ENCODE results near the gene PACS2. TPM values are rescaled to one million over a fixed set of nuclear protein-coding genes. Genes with fewer than 3 reads are reported as not detected.

PACS2 gene
- total and polyA plus RNA-seq, 2 donors (not counting 3 experiments of a cell fraction or from before 2014, with no cell fraction given): 52.7 to 86.3 TPM

GRCh38 chr14:105355049-105355575 lies 40.6 kb downstream of the PACS2 start:
- H3K9ac ChIP-seq (replicated peaks; ENCODE audit: extremely low read depth, insufficient read depth, low read length): no peak overlapping the region
- H3K4me3 ChIP-seq (replicated peaks in 1 of 3; ENCODE audit: insufficient read depth in 1 of 3, low read depth in 1 of 3, low read length in 3 of 3): no peak overlapping the region
- TF ChIP-seq JUN (IDR thresholded peaks at IDR 0.05; ENCODE audit: borderline replicate concordance, insufficient read depth, insufficient read length, low read depth): no peak
- no peak for TF ChIP-seq CTCF (IDR thresholded peaks at IDR 0.05; ENCODE audit: extremely low read depth in 1 of 2, insufficient read depth in 1 of 2, low read depth in 1 of 2, low read length in 2 of 2)
- no peak for TF ChIP-seq POLR2A (IDR thresholded peaks at IDR 0.05; ENCODE audit: low read depth, low read length)
- TF ChIP-seq MYC (IDR thresholded peaks at IDR 0.05; ENCODE audit: low read depth, low read length): no peak
- TF ChIP-seq FOS (IDR thresholded peaks at IDR 0.05; ENCODE audit: borderline replicate concordance, insufficient read depth, low read length): no peak
- peaks cover 2% of the 10 kb centered on the region for H3K4me1 ChIP-seq (ENCODE audit: control insufficient read depth, extremely low read depth, insufficient read depth, low read length)
- no peaks in the 10 kb centered on the region for H3K79me2 ChIP-seq (ENCODE audit: control insufficient read depth, insufficient read depth, low read length)
- no peaks in the 10 kb centered on the region for H4K20me1 ChIP-seq (replicated peaks; ENCODE audit: control insufficient read depth, extremely low read depth, insufficient read depth, low read length)
- no peak overlapping the region for H2AFZ ChIP-seq (ENCODE audit: low read depth, low read length)
- H3K27ac ChIP-seq (ENCODE audit: insufficient read depth, low read depth, low read length): no peak overlapping the region
- dilution Hi-C loops (cut with MboI; ENCODE audit: extremely low pct_ligation_motif_present, low sequenced_read_pairs): no loop called here
- no TSS peak for BruUV-seq (replicated peaks)
- H3K27me3 ChIP-seq (ENCODE audit: control insufficient read depth in 2 of 2, insufficient read depth in 2 of 2, low read length in 2 of 2): no peaks in the 10 kb centered on the region
- no peak overlapping the region for H3K4me2 ChIP-seq (ENCODE audit: insufficient read depth, low read length)
- H3K9me3 ChIP-seq (replicated peaks; ENCODE audit: control insufficient read depth, insufficient read depth, low read length): no peaks in the 10 kb centered on the region
- H3K36me3 ChIP-seq (ENCODE audit: control insufficient read depth in 2 of 2, extremely low read depth in 1 of 2, insufficient read depth in 2 of 2, low read length in 2 of 2): peaks cover 0 to 4% of the 10 kb centered on the region in 2 experiments
- no peak for DNase-seq (ENCODE audit: low read depth, low spot score)
- POLR2A ChIA-PET: no interaction called here
- intact Hi-C loops (cut with micrococcal nuclease): no loop called here
- no peaks in the 10 kb centered on the region for H3K9me1 ChIP-seq (replicated peaks; ENCODE audit: control insufficient read depth, extremely low read depth, insufficient read depth, low read length)
- no peak for FAIRE-seq
- CTCF ChIA-PET: no interaction called here
